BJ (cell line): ENCODE data around the gene SSH2. TPM values are rescaled to one million over a fixed set of nuclear protein-coding genes. Genes with fewer than 3 reads are reported as not detected.
"Not testable (repeated sequence)": the region's sequence is repeated elsewhere in the genome, so short reads cannot be mapped to it uniquely, and the experiment has no call there.

Experiments
- CTCF ChIA-PET: fragments of 350-600 bp; formaldehyde crosslinking; extraction: SDS; loops from one replicate; lab custom pipeline; 2021; ENCODE audit warnings: antibody characterized with exemption, inconsistent platforms; lab: Yijun Ruan, JAX
- POLR2A ChIA-PET: fragments of 300-600 bp; sonication (Branson Sonifier 250); formaldehyde crosslinking; extraction: SDS; loops from one replicate; lab custom pipeline; 2021; ENCODE audit warnings: antibody characterized with exemption; lab: Charles Lee
- DNase-seq: peaks from one replicate; pipeline ENCODE4 v3.0.0-alpha.2; 2011; ENCODE audit warnings: low read depth
- H3K27me3 ChIP-seq: 2 replicates; pipeline ENCODE4 v1.6.0; 2011; ENCODE audit warnings: low read length; ENCODE audit not compliant: control insufficient read depth, insufficient read depth
- H3K36me3 ChIP-seq: 2 replicates; pipeline ENCODE4 v1.5.1; 2011; ENCODE audit warnings: low read length; ENCODE audit not compliant: control insufficient read depth, insufficient read depth
- H3K4me3 ChIP-seq: 2 replicates; pipeline ENCODE4 v1.5.1; 2011; ENCODE audit warnings: low read depth, mild to moderate bottlenecking, control low read depth, low read length
- CTCF ChIP-seq: IDR thresholded peaks from 2 replicates; pipeline ENCODE4 v1.5.1; 2011; ENCODE audit warnings: low read depth, mild to moderate bottlenecking, control low read depth, inconsistent platforms, low read length, moderate library complexity; ENCODE audit not compliant: insufficient read depth
- polyA plus RNA-seq: library from polyadenylated mRNA; depleted of rRNA; stranded (reverse); fragments of >200 nt; gene quantifications from 2 replicates; pipeline ENCODE4 v1.2.3, GENCODE V29; 2011

SSH2 gene
- polyA plus RNA-seq, 1 experiment: 5.7 TPM

- POLR2A ChIA-PET: no interaction called here
- TF ChIP-seq CTCF: no peak
- H3K36me3 ChIP-seq: no peaks in the 10 kb centered on the region
- no peaks in the 10 kb centered on the region for H3K27me3 ChIP-seq
- DNase-seq: no peak
- no peak overlapping the region for H3K4me3 ChIP-seq
- CTCF ChIA-PET: interaction anchor here (0.9 to 2.9 kb wide), 5 partner anchors 11 to 100 kb away, joined by 3 to 9 read pairs (median 3); no protein-coding TSS in a partner anchor
These were observed 24.7 kb downstream of the SSH2 start for GRCh38 chr17:29905086-29905878.

DNA sequence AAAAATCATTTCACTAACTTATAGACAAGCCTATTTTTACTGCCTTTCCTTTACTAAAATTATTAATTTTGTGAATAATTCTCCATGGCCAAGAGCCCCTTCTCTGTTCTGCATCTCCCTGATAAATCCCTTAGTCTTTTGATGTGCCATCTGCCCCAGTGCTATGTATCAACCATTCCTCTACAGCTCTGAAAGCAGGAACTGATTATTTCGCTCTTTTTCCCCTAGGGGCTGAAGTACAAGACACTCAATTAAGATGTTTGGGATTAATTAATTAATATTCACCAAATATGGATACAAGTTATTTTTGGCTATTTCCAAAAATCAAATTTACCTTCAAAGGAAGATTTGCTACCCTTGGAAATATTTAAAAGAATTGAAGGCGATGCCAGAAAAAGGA lies 26.6 kb downstream of the SSH2 start:
- ChIA-PET POLR2A (no interaction called here), CTCF (interaction anchor here (1.2 to 2.9 kb wide), 2 partner anchors 26 to 28 kb away, joined by 3 to 9 read pairs; no protein-coding TSS in a partner anchor)
- Histone ChIP-seq H3K36me3 (no peaks in the 10 kb centered on the region), H3K4me3 (no peak overlapping the region), H3K27me3 (no peaks in the 10 kb centered on the region)
- TF ChIP-seq CTCF: no peak
- no peak for DNase-seq

DNA sequence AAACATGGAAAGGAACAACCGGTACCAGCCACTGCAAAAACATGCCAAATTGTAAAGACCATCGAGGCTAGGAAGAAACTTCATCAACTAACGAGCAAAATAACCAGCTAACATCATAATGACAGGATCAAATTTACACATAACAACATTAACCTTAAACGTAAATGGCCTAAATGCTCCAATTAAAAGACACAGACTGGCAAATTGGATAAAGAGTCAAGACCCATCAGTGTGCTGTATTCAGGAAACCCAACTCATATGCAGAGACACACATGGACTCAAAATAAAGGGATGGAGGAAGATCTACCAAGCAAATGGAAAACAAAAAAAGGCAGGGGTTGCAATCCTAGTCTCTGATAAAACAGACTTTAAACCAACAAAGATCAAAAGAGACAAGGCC lies 32.9 kb downstream of the SSH2 start:
- H3K27me3 ChIP-seq, CTCF ChIA-PET, H3K36me3 ChIP-seq, POLR2A ChIA-PET, H3K4me3 ChIP-seq, DNase-seq: not testable (repeated sequence)

GRCh38 chr17:29892201-29892600 lies 37.8 kb downstream of the SSH2 start:
- POLR2A ChIA-PET: no interaction called here
- no peak for DNase-seq
- CTCF ChIA-PET: interaction anchor here (0.9 to 2.4 kb wide), 4 partner anchors 21 to 213 kb away, joined by 3 to 7 read pairs (median 4); no protein-coding TSS in a partner anchor
- H3K4me3 ChIP-seq: no peak overlapping the region
- no peaks in the 10 kb centered on the region for H3K36me3 ChIP-seq
- no peak for TF ChIP-seq CTCF
- H3K27me3 ChIP-seq: no peaks in the 10 kb centered on the region

DNA sequence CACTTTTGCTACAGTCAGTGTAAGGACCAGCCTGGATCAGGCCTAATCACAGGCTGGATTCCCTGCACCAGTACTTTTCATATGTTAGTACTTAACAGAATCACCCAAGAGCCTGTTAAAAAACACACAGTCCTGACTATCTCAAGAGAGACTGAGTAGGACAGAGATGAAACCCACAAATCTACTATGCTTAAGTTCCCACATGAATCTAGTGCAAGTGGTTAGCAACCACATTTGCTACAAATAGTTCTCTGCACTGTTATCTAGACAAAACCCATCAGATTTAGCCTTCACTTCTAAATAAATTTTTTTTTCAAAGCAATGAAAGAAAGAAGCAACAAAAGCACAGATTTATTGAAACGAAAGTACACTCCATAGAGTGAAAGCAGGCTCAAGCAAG lies 38.9 kb downstream of the SSH2 start:
- ChIA-PET POLR2A (no interaction called here), CTCF (interaction anchor here (1.2 kb wide), 1 partner anchor 84 kb away, joined by 3 read pairs; no protein-coding TSS in a partner anchor)
- Histone ChIP-seq H3K4me3 (no peak overlapping the region), H3K36me3 (no peaks in the 10 kb centered on the region), H3K27me3 (no peaks in the 10 kb centered on the region)
- DNase-seq: no peak
- TF ChIP-seq CTCF: no peak
